KOPT-K1 (cell line): ENCODE results near the gene KDM1B.
"Not testable (repeated sequence)": the region's sequence is repeated elsewhere in the genome, so short reads cannot be mapped to it uniquely, and the experiment has no call there.

Experiments used
- H3K27ac ChIP-seq: fragments of 200-600 bp; sonication (generic); 2 replicates; pipeline ENCODE4 v1.5.1; 2016; ENCODE audit warnings: antibody characterized with exemption, mild to moderate bottlenecking, low read depth, low read length; ENCODE audit not compliant: poor library complexity, severe bottlenecking
- H3K36me3 ChIP-seq: fragments of 200-600 bp; sonication (generic); 2 replicates; pipeline ENCODE4 v1.5.1; 2017; ENCODE audit warnings: antibody characterized with exemption, mild to moderate bottlenecking, low read length, moderate library complexity; ENCODE audit not compliant: insufficient read depth
- H3K9me3 ChIP-seq: fragments of 200-600 bp; sonication (generic); 2 replicates; pipeline ENCODE4 v1.5.1; 2017; ENCODE audit warnings: antibody characterized with exemption, low read length, mild to moderate bottlenecking; ENCODE audit not compliant: insufficient read depth, poor library complexity, severe bottlenecking

KDM1B gene

DNA sequence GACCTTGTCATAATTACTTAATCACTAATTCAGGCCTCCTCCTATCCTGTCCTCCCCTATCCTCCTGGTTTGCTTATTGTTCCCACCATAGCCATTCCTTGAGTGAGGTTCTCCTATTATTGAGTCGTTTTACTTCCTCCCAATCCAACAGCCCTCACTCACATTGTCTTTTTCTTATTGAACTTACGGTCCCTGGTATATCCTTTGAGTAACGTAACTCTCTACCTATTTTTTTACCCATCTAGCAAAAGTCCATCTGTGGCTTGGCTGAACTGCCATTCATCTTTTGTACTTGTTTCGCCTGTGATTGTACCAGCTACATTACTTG is 66.0 kb downstream of the KDM1B start:
- Histone ChIP-seq H3K9me3 (no peaks in the 10 kb centered on the region), H3K36me3 (peaks cover 66% of the 10 kb centered on the region), H3K27ac (no peak overlapping the region)

DNA sequence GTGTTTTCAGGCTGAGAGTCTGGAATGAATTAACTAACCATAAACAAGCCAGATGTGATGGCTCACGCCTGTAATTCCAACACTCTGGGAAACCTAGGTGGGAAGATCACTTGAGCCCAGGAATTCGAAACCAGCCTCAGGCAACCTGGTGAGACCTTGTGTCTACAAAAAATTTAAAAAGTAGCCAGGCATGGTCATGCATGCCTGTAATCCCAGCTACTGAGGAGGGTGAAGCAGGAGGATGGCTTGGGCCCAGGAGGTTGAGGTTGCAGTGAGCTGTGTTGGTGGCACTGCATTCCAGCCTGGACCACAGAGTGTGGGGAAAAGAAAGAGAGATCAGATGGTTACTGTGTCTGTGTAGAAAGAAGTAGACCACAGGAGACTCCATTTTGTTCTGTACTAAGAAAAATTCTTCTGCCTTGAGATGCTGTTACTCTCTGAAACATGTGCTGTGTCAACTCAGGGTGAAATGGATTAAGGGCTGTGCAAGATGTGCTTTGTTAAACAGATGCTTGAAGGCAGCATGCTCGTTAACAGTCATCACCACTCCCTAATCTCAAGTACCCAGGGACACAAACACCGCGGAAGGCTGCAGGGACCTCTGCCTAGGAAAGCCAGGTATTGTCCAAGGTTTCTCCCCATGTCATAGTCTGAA is 71.4 kb downstream of the KDM1B start:
- H3K36me3 ChIP-seq: peaks cover 93% of the 10 kb centered on the region
- H3K27ac ChIP-seq, H3K9me3 ChIP-seq: not testable (repeated sequence)

DNA sequence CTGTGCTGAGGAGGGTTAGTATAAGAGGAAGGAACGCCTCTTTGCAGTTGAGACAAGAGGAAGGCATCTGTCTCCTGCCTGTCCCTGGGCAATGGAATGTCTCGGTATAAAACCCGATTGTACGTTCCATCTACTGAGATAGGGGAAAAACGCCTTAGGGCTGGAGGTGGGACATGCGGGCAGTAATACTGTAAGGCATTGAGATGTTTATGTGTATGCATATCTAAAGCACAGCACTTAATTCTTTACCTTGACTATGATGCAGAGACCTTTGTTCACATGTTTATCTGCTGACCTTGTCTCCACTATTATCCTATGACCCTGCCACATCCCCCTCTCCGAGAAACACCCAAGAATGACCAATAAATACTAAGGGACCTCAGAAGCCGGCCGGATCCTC is 71.9 kb downstream of the KDM1B start:
- H3K27ac ChIP-seq, H3K9me3 ChIP-seq: not testable (repeated sequence)
- peaks cover 93% of the 10 kb centered on the region for H3K36me3 ChIP-seq

DNA sequence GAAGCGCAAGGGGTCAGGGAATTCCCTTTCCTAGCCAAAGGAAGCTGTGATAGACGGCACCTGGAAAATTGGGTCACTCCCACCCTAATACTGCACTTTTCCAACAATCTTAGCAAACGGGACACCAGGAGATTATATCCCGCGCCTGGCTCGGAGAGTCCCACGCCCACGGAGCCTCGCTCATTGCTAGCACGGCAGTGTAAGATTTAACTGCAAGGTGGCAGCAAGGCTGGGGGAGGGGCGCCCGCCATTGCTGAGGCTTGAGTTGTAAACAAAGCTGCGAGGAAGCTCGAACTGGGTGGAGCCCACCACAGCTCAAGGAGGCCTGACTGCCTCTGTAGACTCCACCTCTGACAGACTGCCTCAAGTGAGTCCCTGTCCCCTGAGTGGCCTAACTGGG is 73.4 kb downstream of the KDM1B start:
- Histone ChIP-seq H3K9me3 (peaks cover 11% of the 10 kb centered on the region), H3K36me3 (peaks cover 89% of the 10 kb centered on the region)
- not testable (repeated sequence) for H3K27ac ChIP-seq

DNA sequence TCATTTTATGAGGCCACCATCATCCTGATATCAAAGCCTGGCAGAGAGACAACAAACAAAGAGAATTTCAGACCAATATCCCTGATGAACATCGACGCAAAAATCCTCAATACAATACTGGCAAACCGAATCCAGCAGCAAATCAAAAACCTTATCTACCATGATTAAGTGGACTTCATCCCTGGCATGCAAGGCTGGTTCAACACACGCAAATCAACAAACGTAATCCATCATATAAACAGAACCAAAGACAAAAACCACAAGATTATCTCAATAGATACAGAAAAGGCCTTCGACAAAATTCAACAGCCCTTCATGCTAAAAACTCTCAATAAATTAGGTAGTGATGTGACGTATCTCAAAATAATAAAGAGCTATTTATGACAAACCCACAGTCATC is 76.6 kb downstream of the KDM1B start:
- H3K27ac ChIP-seq: not testable (repeated sequence)
- Histone ChIP-seq H3K36me3 (peaks cover 87% of the 10 kb centered on the region), H3K9me3 (peaks cover 31% of the 10 kb centered on the region)

DNA sequence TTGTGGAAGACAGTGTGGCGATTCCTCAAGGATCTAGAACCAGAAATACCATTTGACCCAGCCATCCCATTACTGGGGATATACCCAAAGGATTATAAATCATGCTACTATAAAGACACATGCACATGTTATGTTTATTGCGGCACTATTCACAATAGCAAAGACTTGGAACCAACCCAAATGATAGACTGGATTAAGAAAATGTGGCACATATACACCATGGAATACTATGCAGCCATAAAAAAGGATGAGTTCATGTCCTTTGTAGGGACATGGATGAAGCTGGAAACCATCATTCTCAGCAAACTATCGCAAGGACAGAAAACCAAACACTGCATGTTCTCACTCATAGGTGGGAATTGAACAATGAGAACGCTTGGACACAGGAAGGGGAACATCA is 78.5 kb downstream of the KDM1B start:
- H3K36me3 ChIP-seq: peaks cover 88% of the 10 kb centered on the region
- H3K9me3 ChIP-seq: peaks cover 31% of the 10 kb centered on the region
- not testable (repeated sequence) for H3K27ac ChIP-seq

DNA sequence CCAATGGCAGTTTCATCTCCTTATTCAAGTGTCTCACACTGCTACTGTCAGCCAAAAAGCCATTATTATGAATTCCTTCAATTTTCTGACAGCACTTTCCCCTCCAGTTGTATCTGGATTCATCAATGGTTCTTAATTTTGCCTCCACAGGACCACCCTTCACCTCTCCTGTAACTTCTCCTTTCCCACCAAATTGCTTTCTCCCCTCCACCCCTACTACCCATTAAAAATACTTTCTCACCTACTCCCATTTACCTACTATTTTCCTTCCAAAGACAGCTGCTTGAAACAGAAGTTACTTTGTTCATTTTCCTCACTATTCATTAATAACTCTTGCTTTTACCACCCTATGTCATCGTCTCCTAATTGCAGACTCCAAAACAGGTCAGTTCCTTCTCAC is 79.3 kb downstream of the KDM1B start:
- no peak overlapping the region for H3K27ac ChIP-seq
- H3K36me3 ChIP-seq: peaks cover 88% of the 10 kb centered on the region
- H3K9me3 ChIP-seq: peaks cover 31% of the 10 kb centered on the region

DNA sequence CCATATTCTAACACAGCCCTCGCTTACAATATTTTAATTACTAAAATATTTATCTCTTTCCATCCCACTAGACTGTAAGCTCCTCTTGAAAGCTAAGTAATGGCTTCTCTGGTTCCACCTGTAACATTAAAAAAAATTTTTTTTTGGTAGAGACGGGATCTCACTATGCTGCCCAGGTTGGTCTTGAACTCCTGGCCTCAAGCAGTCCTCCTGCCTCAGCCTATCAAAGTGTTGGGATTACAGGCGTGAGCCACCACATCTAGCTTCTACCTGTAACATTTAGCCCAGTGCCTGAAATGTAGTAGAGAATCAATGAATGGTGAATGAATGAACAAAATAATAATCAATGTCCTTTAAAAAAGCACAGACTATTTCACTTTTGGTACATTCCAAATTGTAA is 80.3 kb downstream of the KDM1B start:
- H3K9me3 ChIP-seq: peaks cover 31% of the 10 kb centered on the region
- peaks cover 94% of the 10 kb centered on the region for H3K36me3 ChIP-seq
- no peak overlapping the region for H3K27ac ChIP-seq

DNA sequence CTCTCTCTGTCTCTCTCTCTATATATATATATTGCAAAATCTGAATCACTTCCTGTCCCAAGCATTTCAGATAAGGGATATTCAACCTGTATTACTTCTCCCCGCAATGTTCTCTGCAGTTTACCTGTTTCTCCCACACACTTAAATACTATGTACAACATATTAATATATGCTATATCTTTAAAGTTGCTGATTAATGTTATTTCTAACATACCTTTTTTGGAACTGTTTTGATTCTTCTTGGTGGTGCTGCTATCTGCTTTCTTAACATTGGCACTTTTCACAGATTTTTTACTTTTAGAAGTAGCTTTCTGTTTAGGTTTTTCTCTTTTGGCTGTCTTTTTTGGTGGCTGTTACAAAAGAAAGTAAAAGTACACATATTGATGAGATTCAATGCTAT is 81.9 kb downstream of the KDM1B start:
- Histone ChIP-seq H3K27ac (no peak overlapping the region), H3K36me3 (peaks cover 94% of the 10 kb centered on the region), H3K9me3 (peaks cover 25% of the 10 kb centered on the region)

DNA sequence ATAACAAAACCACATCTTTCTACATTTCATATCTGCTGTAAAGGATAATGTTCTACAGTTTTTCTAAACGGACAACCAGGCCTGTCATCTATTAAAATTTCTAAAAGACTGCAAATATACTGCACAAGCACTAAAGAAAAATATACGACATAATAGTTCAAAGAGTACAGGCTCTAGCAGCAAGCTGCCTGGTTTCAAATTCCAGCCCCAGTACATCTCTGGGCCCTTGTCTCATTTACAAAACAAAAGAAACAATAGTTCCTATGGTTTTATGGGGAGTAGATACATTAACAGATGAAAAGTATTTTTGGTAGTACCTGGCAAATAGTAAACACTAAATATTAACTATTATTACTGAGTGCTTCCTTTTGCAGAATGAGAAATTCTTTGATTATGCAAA is 85.0 kb downstream of the KDM1B start:
- Histone ChIP-seq H3K27ac (no peak overlapping the region), H3K36me3 (peaks cover 100% of the 10 kb centered on the region), H3K9me3 (peaks cover 9% of the 10 kb centered on the region)

DNA sequence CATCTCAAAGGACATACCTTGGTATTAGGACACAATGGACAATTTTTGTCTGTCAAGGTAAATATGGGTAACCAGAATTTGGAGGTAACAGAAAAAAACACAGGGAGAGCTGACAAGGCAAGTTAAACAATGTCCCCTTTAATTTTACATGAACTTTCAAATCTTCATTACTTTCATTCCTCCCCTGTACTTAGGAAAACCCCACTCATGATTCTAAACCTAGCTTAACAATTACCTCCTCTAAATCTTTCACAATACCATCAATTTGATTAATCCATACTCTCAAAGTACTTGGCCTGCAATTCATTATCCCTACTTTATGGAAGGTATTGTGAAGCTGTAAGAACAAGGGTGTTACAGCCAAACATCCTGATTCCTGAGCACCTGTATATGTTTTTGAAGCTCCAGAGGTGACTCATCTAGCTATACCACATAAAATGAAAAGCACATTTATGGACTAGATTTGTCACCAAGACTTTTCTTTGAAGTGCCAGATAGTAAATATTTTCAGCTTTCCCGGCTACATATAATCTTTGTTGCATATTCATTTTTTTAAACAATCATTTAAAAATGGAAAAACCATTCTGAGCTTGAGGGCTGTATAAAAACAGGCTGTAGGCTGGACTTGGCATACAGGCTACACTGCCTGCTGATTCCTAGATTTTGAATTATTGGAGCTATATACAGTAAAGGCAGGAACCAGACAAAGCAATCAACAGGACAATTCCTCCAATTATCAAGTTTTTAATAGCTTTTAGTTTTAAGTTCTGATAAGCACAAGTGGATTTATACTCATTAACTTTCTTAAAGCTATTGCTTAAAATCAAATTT is 86.2 kb downstream of the KDM1B start:
- Histone ChIP-seq H3K27ac (no peak overlapping the region), H3K9me3 (peaks cover 6% of the 10 kb centered on the region), H3K36me3 (peaks cover 100% of the 10 kb centered on the region)

DNA sequence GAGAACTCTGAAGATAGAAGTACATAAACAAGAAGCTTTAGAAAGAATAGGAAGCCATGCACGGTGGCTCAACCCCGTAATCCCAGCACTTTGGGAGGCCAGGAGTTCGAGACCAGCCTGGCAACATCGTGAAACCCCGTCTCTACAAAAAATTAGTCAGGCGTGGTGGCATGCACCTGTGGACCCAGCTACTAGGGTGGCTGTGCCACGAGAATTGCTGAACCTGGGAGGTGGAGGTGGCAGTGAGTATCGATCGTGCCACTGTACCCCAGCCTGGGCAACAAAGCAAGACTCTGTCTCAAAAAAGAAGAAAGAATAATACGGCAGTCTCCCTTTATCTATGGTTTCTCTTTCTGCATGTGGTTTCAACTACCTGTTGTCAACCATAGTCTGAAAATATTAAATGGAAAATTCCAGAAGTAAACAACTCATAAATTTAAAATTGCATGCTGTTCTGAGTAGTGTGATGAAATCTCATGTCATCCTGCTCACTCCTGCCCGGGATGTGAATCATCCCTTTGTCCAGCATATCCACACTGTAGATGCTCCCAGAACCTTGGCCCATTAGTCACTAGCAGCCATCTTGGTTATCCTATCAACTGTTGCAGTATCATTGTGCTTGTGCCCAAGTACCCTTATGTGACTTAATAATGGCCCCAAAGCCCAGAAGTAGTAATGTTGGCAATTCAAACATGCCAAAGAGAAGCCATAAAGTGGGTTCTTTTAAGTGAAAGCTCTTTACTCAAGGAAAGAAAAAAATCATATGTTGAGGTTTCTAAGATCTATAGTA is 87.0 kb downstream of the KDM1B start:
- H3K9me3 ChIP-seq: peaks cover 11% of the 10 kb centered on the region
- H3K36me3 ChIP-seq: peaks cover 100% of the 10 kb centered on the region
- no peak overlapping the region for H3K27ac ChIP-seq

DNA sequence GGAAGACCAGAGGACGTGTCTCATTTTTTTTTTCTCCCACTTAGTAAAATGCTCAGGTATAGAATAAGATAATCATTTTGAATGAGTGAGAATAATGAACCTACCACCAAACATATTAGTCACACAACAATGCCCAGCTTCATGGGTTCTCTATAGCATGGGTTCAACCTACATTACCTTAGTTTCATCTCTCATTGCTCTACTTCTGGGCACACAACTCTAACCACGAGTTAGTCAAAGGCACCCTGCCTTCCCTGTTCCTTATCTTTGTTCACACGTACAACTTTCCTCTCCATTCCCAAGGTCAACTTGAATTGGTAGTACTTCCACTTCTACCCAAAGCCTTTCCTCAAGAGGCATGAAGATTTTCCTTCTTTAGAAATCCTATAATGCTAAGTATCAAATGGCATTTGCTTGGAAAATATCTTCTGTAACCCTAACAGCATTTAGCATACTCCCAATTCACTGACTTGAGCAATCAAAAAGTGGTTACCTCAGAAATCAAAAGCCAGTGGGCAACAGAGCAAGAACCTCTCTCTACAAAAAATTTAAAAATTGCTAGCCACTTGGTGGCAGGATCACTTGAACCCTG is 88.2 kb downstream of the KDM1B start:
- H3K27ac ChIP-seq: no peak overlapping the region
- H3K36me3 ChIP-seq: peaks cover 100% of the 10 kb centered on the region
- peaks cover 11% of the 10 kb centered on the region for H3K9me3 ChIP-seq

DNA sequence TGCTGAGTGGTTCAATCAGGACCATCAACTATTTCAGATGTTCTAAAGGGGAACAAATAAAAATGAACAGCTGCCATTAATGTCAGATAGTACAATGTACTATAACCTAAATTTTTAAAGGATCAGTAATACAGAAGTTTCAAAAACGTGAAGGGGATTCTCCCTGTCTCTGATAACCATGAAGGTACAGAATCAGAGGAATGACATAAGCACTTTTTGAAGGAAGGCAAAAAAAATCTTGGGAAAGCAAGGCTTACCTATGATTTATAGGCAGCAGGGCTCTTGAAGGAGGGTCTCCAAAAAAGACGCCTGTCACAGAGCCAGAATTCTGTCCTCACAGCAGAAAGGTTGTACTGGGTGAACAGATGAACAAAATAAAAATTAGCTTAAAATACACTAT is 89.0 kb downstream of the KDM1B start:
- Histone ChIP-seq H3K9me3 (peaks cover 11% of the 10 kb centered on the region), H3K36me3 (peaks cover 100% of the 10 kb centered on the region), H3K27ac (no peak overlapping the region)

DNA sequence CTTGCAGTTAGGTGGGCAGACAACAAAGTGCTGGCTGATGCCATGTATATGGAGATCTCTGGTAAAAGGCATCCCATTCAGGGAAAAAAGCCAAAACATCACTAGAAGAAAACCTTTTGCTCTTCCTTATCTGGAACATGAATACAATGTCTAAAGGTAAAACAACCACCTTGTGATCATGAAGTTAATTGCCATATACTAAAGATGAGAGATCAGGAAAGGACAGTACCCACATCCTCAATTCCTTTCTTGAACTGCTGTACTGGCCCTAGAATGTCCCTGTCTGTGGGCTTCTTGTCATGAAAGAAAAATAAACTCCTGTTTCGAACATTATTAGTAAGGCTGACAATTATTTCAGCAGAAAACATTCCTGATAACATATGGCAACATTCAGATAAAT is 89.9 kb downstream of the KDM1B start:
- Histone ChIP-seq H3K36me3 (peaks cover 100% of the 10 kb centered on the region), H3K9me3 (peaks cover 11% of the 10 kb centered on the region), H3K27ac (no peak overlapping the region)
